Thyroid gland (tissue), 4 donors: Measurements from ENCODE around the gene APOL4. TPM values are rescaled to one million over a fixed set of nuclear protein-coding genes. Genes with fewer than 3 reads are reported as not detected.
A peak's percentile ranks its signal among the peaks of the same experiment; 100 is the strongest.

Experiments used
- DNase-seq, 2 donors: peaks; one replicate each; pipeline ENCODE4 v3.0.0-alpha.2; 2019
- H3K27ac ChIP-seq, 3 donors: fragments of 200-600 bp; sonication (generic); 1 replicate in 2 of 3; 2 replicates in 1 of 3; pipeline ENCODE4 v1.5.1; 2016 to 2019; ENCODE audit warnings: mild to moderate bottlenecking in 1 of 3, moderate library complexity in 1 of 3
- H3K27me3 ChIP-seq: fragments of 200-600 bp; sonication (generic); one replicate; pipeline ENCODE4 v1.5.1; 2019
- H3K36me3 ChIP-seq, 2 donors: fragments of 200-600 bp; sonication (generic); one replicate each; pipeline ENCODE4 v1.5.1; 2016 to 2019
- H3K4me1 ChIP-seq, 2 donors: fragments of 200-600 bp; sonication (generic); one replicate each; pipeline ENCODE4 v1.5.1; 2017 to 2019
- H3K4me3 ChIP-seq, 3 donors: fragments of 200-600 bp; sonication (generic); replicated peaks in 1 of 3; 1 replicate in 2 of 3; 2 replicates in 1 of 3; pipeline ENCODE4 v1.5.1; 2016; ENCODE audit warnings: mild to moderate bottlenecking in 1 of 3
- H3K9me3 ChIP-seq: fragments of 200-600 bp; sonication (generic); one replicate; pipeline ENCODE4 v1.5.1; 2017
- CTCF ChIP-seq, 6 experiments: fragments of 200-600 bp in 3 of 6; fragments of 450-650 bp in 3 of 6; sonication (generic) in 3 of 6; IDR thresholded peaks; one replicate each; pipeline ENCODE4 v1.5.1; 2016 to 2019; ENCODE audit warnings: antibody characterized with exemption in 6 of 6, mild to moderate bottlenecking in 2 of 6, inconsistent platforms in 1 of 6, moderate library complexity in 1 of 6
- POLR2A ChIP-seq, 2 donors: fragments of 450-650 bp; IDR thresholded peaks; one replicate each; pipeline ENCODE4 v1.6.1; 2017; ENCODE audit warnings: antibody characterized with exemption in 2 of 2, mild to moderate bottlenecking in 2 of 2, moderate library complexity in 1 of 2
- WGBS, 2 donors: methylation state at CpG; one replicate each; pipeline ENCODE4 v1.1.5; 2017; 5-methylcytosine and 5-hydroxymethylcytosine counted together
- intact Hi-C: fragments of 100-400 bp; cut with DNase I; formaldehyde crosslinking; loops from one replicate; pipeline ENCODE4 v1.15.1; 2023
- total RNA-seq, 4 donors: library from RNA; depleted of rRNA; stranded (reverse); fragments of >200 nt; gene quantifications; one replicate each; pipeline ENCODE4 v1.2.3, GENCODE V29; 2016

APOL4 gene
- total RNA-seq, 4 donors from 2014 or later: 5.8 to 16.1 (median 7.5) TPM; not detected in 1

GRCh38 chr22:36184433-36185025 lies 17.1 kb downstream of the APOL4 start:
- WGBS, 2 donors: 63 to 64% methylated on average over 10 of the region's 10 CpGs
- Histone ChIP-seq H3K4me1 (peaks cover 0 to 19% of the 10 kb centered on the region in 2 donors), H3K9me3 (no peaks in the 10 kb centered on the region), H3K4me3 (no peak overlapping the region), H3K36me3 (no peaks in the 10 kb centered on the region), H3K27me3 (no peaks in the 10 kb centered on the region), H3K27ac (no peak overlapping the region)
- peak; percentile 70 to 78 for DNase-seq
- TF ChIP-seq POLR2A (IDR thresholded peaks at IDR 0.05) (no peak), CTCF (IDR thresholded peaks at IDR 0.05) (no peak)
- intact Hi-C loops: loop anchor here (5.0 kb wide), 1 partner anchor 37 kb away; no protein-coding TSS in a partner anchor

- intact Hi-C loops: loop anchor here (5.0 kb wide), 1 partner anchor 36 kb away; no protein-coding TSS in a partner anchor
- WGBS, 2 donors: 96 to 98% methylated on average over 7 of the region's 7 CpGs
- Histone ChIP-seq H3K27ac (no peak overlapping the region), H3K36me3 (no peaks in the 10 kb centered on the region), H3K4me1 (peaks cover 0 to 19% of the 10 kb centered on the region in 2 donors), H3K4me3 (no peak overlapping the region), H3K9me3 (no peaks in the 10 kb centered on the region), H3K27me3 (no peaks in the 10 kb centered on the region)
- DNase-seq: no peak
- TF ChIP-seq POLR2A (IDR thresholded peaks at IDR 0.05): no peak
- TF ChIP-seq CTCF (IDR thresholded peaks at IDR 0.05): no peak
Measured at GRCh38 chr22:36183446-36183845, 18.2 kb downstream of the APOL4 start.

- DNase-seq: no peak
- Histone ChIP-seq H3K27me3 (no peaks in the 10 kb centered on the region), H3K36me3 (no peaks in the 10 kb centered on the region), H3K27ac (no peak overlapping the region), H3K9me3 (no peaks in the 10 kb centered on the region), H3K4me3 (no peak overlapping the region), H3K4me1 (peaks cover 0 to 19% of the 10 kb centered on the region in 2 donors)
- TF ChIP-seq POLR2A (IDR thresholded peaks at IDR 0.05): no peak
- TF ChIP-seq CTCF (IDR thresholded peaks at IDR 0.05): no peak
- intact Hi-C loops: loop anchor here (5.0 kb wide), 1 partner anchor 36 kb away; no protein-coding TSS in a partner anchor
- WGBS, 2 donors: 87 to 95% methylated on average over 6 of the region's 6 CpGs
Measured at GRCh38 chr22:36182857-36183256, 18.8 kb downstream of the APOL4 start.

- no peaks in the 10 kb centered on the region for H3K27me3 ChIP-seq
- intact Hi-C loops: loop anchor here (5.0 kb wide), 1 partner anchor 35 kb away; no protein-coding TSS in a partner anchor
- no peaks in the 10 kb centered on the region for H3K9me3 ChIP-seq
- 80 to 82% methylated on average over 7 of the region's 7 CpGs for WGBS, 2 donors
- TF ChIP-seq CTCF (IDR thresholded peaks at IDR 0.05) (no peak), POLR2A (IDR thresholded peaks at IDR 0.05) (no peak)
- no peak overlapping the region for H3K27ac ChIP-seq
- no peaks in the 10 kb centered on the region for H3K36me3 ChIP-seq
- no peak overlapping the region for H3K4me3 ChIP-seq
- no peak for DNase-seq
- H3K4me1 ChIP-seq: peaks cover 0 to 19% of the 10 kb centered on the region in 2 donors
Measured at GRCh38 chr22:36182056-36182455, 19.6 kb downstream of the APOL4 start.

- no peaks in the 10 kb centered on the region for H3K27me3 ChIP-seq
- WGBS, 2 donors: 85 to 93% methylated on average over 6 of the region's 6 CpGs
- H3K27ac ChIP-seq: no peak overlapping the region
- peaks cover 0 to 14% of the 10 kb centered on the region in 2 donors for H3K4me1 ChIP-seq
- H3K36me3 ChIP-seq: no peaks in the 10 kb centered on the region
- TF ChIP-seq POLR2A (IDR thresholded peaks at IDR 0.05) (no peak), CTCF (IDR thresholded peaks at IDR 0.05) (no peak)
- no peak for DNase-seq
- H3K4me3 ChIP-seq: no peak overlapping the region
- H3K9me3 ChIP-seq: no peaks in the 10 kb centered on the region
- intact Hi-C loops: loop anchor here (5.0 kb wide), 1 partner anchor 34 kb away; no protein-coding TSS in a partner anchor
Measured at GRCh38 chr22:36180928-36181327, 20.7 kb downstream of the APOL4 start.
